T1000 (cell line): Measurements from ENCODE around the gene SEZ6.
"Not testable (repeated sequence)": the region's sequence is repeated elsewhere in the genome, so short reads cannot be mapped to it uniquely, and the experiment has no call there.

Source experiments
- DNase-seq: peaks from one replicate; lab custom pipeline; 2025; ENCODE audit warnings: mixed read lengths; lab: John Stamatoyannopoulos, UW

SEZ6 gene

GRCh38 chr17:28935744-28936460 is 69.9 kb downstream of the SEZ6 start:
- no peak for DNase-seq

- not testable (repeated sequence) for DNase-seq
These were observed 71.3 kb downstream of the SEZ6 start for GRCh38 chr17:28934508-28934907.

GRCh38 chr17:28929787-28930186 is 76.0 kb downstream of the SEZ6 start:
- DNase-seq = no peak

DNA sequence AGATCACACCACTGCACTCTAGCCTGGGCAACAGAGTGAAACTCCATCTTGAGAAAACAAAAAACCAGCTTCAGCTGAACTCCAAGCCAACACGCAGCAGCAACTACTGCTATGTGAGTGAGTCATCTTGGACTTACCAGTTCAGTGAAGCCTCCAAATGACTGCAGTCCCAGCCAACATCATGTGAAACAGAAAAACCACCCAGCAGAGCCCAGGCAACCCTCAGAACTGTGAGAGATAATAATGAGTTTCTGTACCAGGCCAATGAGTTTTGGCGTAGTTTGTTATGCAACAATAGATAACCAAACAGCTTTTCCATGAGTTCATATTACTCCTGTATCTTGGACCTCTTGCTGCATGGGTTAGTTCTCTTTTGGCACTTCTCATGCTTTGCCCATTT is 77.8 kb downstream of the SEZ6 start:
- no peak for DNase-seq

DNA sequence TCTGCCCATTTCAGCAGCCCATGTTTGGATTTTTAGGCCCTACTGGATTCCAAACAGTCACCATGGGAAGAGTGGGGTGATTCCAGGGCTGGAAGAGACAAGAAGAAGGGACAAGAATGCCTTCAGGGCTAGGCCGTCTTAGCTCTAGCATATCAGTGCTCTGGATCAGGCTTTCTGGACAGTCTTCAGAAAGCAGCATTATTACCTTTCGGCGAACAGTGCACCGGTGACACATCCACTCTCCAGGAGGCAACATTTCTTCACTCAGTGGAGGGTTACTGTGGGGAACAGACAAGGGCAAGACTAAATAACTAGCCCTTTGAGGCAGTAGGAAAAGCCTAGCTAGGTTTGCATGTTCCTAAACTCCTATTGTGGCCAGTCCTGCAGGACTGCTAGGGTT is 79.0 kb downstream of the SEZ6 start:
- DNase-seq = no peak

DNA sequence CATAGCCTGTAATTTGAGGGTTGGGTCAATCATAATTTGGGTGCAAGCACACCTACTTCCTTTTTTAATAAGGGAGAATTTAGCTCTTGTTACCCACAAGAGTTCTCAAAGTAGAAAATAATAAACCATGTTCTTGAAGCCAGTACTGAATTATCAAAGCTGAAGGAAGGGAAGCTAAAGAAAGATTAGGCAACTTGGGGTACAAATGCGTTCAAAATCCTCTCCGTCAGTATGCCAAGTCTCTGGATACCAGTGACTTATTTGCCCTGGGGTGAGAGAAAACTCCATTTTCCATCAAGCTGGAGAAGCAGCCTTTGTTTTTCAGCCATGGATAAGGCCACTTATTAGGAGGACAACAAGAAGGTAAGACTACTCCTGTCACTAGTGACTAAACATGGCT is 79.5 kb downstream of the SEZ6 start:
- DNase-seq = no peak

DNA sequence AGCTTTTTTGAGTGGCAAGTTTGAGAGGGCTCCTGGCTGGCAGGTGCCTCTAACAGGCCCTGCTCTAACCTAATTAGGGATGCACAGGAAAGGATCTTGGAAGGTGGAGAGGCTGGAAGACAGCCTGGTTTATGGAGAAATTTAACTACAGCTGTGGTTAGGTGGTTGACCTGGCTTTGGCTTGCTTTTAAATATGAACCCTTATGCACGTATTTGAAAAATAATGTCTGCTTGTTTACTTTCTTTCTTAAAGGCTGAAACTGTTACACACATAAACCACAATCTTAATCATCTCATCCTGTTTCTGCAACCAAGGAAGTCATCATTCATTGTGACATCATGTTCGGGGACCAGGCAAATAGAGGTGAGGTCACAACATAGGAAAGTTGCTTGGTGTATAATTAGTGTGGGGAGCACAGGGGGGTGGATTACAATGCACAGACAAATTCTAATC is 79.9 kb downstream of the SEZ6 start:
- no peak for DNase-seq

DNA sequence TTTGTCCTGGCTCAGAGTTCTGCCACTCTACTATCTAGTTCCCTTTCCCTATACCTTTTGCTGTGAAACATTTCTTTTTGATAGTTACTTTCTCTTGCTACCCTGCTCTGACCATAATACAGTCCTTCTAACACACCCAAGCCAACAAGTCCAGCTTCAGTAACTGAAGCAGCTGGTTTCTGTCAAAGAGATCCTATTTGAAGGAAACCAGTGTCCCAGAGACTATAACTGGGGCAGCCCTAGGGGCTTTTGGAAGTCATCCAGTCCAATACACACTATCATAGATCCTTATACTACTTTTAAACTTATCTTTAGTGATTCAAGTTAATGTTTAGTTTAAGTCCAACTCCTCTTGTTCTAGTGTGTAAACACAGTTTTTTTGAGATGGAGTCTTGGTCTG is 85.6 kb downstream of the SEZ6 start:
- DNase-seq = no peak

- no peak for DNase-seq
These were observed 87.5 kb downstream of the SEZ6 start for GRCh38 chr17:28918295-28918694.

DNA sequence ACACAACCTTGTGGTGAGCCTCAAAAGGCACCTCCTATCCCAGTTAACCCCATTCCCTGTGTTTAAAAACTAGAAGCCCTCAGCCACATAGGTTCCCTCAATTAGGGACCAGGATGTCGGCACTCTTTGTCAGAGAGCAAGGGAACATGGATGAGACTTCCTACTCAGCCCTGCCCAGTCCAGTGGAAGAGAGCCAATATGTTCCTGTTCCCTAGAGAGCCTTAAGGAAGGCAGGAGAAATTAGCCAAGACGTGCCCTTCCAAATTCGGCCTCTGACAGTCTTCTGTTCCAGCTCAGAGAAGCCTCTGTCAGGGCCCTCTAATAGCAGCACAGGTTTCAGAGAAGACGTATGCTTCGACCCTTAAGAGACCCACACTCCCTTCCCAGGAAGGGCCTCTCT is 88.4 kb downstream of the SEZ6 start:
- no peak for DNase-seq

GRCh38 chr17:28917029-28917428 is 88.8 kb downstream of the SEZ6 start:
- no peak for DNase-seq

DNA sequence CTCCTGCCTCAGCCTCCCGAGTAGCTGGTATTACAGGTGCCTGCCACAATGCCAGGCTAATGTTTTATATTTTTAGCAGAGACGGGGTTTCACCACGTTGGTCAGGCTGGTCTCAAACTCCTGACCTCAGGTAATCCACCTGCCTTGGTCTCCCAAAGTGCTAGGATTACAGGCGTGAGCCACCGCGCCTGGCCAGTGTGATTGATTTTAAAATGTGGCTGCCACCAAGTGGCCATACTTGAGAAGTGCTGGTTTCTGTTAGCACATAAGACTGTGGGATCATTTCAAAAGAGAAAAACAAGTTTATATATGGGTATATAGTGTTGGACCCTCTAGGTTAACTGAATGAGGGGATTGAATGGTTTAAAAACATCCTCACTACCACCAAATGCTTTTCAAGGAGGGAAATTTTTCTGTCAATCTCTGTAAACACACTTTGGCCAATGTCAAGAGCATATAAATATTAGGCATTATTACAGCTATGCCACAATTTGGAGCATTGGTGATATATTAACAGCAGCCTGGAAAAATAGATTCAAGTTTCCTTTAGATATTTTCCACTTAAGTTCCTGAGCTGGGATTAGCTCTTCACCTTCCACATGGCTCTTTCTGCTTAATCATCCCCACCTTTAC is 89.4 kb downstream of the SEZ6 start:
- DNase-seq = no peak

DNA sequence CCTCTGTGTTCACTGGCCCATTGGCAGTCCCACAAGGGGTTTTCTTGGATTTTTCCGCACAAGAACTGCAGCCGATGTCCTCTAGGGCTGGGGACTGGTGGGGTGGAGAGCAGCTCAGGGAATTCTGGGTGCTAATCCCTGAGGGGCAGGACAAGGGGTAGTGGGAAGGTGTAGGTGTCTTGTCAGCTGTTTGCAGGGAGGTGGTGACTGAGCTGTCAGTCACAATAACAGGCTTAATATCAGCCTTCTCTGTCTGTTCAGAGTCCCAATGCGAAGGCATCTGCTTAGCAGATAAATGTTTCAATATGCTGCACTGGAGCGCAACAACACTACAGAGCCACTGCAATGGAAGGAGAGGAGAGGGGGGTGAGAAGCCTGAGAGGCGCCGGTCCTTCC is 92.9 kb downstream of the SEZ6 start:
- no peak for DNase-seq

DNA sequence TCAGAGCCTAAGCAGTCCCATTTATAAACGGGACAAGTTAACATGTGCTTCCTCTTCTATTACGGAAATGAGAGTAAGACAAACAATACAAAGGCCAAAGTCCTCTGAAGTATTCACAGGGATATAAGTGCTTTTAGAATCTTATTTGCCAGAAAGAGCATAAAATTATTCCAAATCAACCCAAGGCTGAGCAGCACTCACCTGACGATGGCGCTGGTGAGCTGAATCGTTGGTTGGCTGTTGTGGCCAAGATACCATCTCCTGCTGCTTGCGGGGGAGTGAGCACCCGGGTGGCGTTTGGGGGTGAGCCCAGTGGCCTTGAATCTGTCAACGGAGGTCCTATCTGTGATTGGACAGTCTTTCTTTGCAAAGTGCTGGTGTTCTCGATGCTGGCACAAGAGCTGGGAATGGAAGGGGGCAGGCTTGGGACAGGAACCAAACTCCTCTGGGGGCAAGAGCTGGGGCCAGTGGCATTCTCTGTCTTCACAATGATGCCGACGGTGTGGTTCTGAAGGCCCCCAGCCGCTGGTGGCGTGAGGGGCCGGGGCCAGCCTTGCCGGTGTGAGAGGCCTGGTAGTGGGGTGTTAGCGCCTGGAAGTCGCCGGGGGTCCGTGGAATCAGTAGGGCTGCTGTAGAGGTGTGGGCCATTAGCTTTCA is 93.4 kb downstream of the SEZ6 start:
- DNase-seq = no peak

DNA sequence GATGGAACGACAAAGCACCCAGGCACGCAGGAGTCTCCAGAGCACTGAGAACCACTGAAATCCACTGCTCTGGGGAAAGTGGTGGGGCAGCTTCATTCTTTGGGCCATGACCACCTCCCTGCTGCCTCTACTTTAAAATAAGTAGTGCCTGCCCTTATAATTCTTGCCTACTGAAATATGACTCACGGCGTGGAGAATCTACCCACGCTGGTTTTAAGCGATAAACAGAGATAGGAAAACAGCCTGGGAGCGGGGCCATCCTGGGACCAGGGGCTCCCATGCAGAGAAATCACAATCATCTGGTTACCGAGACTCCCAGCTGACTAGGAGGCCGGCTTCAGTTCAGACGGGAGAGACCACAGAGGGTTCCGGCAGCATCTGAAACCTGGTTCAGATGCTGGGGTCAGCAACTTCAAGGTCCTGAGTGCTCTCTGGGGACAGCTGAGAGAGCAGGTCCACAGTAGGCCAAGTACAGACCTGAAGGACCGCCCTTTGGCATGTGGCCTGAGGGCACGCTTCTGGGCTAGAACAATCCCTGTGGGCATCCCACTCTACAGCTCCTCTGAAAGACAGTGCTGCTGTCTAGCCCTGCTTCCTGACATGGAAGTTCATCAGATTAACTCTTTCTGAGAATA is 94.3 kb downstream of the SEZ6 start:
- no peak for DNase-seq

DNA sequence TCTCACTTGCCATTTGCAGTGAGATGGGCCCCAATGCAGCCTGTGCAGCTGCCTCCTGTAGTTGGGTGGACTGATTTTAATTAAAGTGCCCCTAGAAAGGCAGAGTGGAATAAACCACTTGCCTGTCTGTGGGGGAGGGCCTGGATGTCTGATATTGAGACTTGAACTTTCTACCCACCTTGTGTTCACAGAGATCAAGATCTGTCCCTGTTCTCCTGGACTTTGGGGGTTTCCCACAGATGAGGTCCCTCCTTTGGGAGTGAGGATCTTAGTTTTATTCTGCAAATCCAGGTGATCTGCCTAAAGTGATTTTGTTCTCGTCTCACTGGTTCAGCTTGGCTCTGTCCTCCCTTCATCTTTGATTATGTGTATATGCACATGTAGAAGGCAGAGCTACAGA is 95.3 kb downstream of the SEZ6 start:
- no peak for DNase-seq

GRCh38 chr17:28908640-28909167 is 97.1 kb downstream of the SEZ6 start:
- DNase-seq = no peak

DNA sequence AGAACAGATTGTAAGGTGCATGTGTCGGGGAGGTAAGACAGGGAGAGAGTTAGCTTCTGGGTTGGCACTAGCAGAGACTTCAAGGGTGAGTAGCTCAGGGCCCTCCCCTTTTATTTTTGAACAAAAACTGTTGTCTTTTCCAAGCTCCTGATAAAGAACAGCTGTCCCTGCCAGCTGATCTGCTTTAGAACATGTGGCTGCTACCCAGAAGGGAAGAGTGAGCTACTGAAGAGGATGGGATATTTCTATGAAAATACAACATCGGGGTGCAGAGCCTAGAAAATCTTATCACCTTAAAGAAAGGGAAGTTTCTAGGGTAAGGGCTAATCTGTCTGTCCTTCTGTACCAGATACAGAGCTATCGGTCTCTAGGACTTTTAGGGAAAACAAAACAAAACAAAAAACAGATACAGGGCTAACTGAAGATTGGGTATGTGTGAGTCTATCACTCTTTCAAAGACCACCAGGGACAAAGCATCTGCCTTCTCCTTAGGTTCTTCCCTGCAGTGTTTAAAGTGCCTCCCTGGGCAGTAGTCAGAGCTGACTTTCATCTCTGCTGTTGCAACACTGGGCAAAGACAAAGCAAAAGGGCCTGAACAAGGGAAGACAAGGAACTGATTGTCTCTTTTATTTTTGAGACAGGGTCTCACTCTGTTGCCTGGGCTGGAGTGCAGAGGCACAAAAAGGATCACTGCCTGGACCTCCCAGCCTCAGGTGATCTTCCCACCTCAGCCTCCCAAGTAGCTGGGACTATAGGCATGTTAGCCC is 97.9 kb downstream of the SEZ6 start:
- DNase-seq = no peak

- no peak for DNase-seq
These were observed 99.0 kb downstream of the SEZ6 start for GRCh38 chr17:28906706-28907438.

DNA sequence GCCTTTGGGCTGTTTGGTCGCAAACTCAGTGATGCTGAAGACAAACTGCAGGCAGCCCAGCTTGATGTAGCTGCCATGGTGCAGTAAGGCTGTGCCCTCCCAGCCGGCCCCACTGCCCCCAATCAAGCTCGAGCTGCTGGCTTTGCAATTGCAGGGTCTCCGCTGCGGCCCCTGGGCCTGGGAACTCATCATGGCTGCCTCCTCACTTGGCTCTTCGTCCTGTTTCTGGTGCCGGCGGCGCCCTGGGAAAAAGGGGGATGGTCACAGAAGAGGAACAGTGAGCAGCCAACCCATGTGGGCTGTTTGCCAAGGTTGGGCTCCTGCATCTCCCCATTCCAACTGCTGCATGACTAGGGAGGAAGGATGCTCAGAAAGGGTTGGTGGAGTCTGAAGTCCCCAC is 99.6 kb downstream of the SEZ6 start:
- no peak for DNase-seq
